Measurements from ENCODE around the gene TRIM59. TPM values are rescaled to one million over a fixed set of nuclear protein-coding genes. Genes with fewer than 3 reads are reported as not detected.

The TRIM59 gene
- total and polyA plus RNA-seq, 9 of the 15 experiments (the other 6 are each of a cell fraction or from before 2014, with no cell fraction given): 16.8 to 101 (median 34.8) TPM

DNA sequence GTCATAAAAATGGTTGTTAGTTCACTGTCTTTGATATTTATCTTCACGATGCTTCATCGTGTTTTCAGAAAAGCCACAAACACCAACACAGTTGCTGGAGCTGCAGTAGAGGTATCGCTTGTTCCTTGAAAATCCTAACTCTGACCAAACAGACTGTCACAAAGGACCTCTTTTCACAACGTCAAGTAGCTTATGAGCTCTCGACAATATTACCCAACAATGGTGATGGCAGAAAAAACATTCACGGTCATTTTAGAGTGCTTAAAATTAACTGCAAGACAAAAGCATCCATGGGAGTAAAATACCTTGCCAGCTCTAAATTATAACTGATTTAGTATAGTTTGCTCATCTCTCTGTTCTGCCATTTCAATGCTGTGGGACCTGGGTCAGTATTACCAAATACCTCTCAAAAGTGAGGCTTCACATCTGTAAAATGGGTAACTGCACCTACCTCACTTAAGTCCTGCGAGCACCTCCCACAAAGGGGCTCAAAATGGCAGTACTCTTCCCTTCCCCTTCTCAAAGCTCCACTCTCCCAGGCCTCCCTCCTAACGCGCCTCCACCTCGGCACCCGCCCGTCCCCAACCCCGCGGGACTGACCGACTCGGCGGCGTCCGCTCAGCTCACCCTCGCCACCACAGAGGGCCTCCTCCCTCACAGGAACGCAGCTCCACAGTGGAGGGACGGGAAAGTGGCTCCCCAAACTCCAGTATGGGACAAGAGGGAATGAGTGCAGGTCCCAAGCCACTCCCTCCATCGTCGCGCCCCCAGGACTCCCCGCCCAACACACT is 546 bp downstream of the TRIM59 start (continued):
- TF ChIP-seq POLR2B (IDR thresholded peaks at IDR 0.05; ENCODE audit: low read depth, partially characterized antibody) (no peak), ILK (tag; IDR thresholded peaks at IDR 0.05; ENCODE audit: borderline replicate concordance, low read depth) (no peak), CEBPG (CRISPR knock-in tag; IDR thresholded peaks at IDR 0.05) (0 out of 2 replicates have a peak, but pooled peaks have one; percentile 27), CEBPG (tag; conservative IDR thresholded peaks at IDR 0.05 in 1 of 2, IDR thresholded peaks at IDR 0.05 in 1 of 2) (peak; percentile 51 to 55; a peak in 3 of 4 replicates), ZNF77 (CRISPR knock-in tag; IDR thresholded peaks at IDR 0.05) (no peak), ZNF436 (CRISPR knock-in tag; IDR thresholded peaks at IDR 0.05) (no peak), HDAC8 (tag; IDR thresholded peaks at IDR 0.05) (no peak), SRSF1 (IDR thresholded peaks at IDR 0.05; ENCODE audit: low read depth, low read length) (no peak), SAFB (IDR thresholded peaks at IDR 0.05; ENCODE audit: borderline replicate concordance, low read depth, low read length) (peak; percentile 41; the same call in 1 of the 2 replicates), MEIS2 (IDR thresholded peaks at IDR 0.05; ENCODE audit: partially characterized antibody) (no peak), RBM39 (optimal IDR thresholded peaks at IDR 0.05; ENCODE audit: low read depth, low read length) (peak; percentile 87), SMARCC2 (IDR thresholded peaks at IDR 0.05; ENCODE audit: low read depth) (no peak), PHB2 (IDR thresholded peaks at IDR 0.05; ENCODE audit: low read depth) (no peak), HNRNPH1 (optimal IDR thresholded peaks at IDR 0.05; ENCODE audit: low read depth, low read length) (no peak), SMAD3 (CRISPR knock-in tag; conservative IDR thresholded peaks at IDR 0.05) (no peak), ZKSCAN1 (IDR thresholded peaks at IDR 0.05; ENCODE audit: low read depth, low read length) (no peak), MYBL2 (IDR thresholded peaks at IDR 0.05; ENCODE audit: low read depth) (no peak; the same call in 1 of the 2 replicates), MYBL2 (CRISPR knock-in tag; IDR thresholded peaks at IDR 0.05; ENCODE audit: borderline replicate concordance) (no peak), SUPT5H (IDR thresholded peaks at IDR 0.05) (no peak), STAT5A (IDR thresholded peaks at IDR 0.05; ENCODE audit: borderline replicate concordance, low read length) (no peak), SMARCA4 (IDR thresholded peaks at IDR 0.05) (no peak), NCOA4 (IDR thresholded peaks at IDR 0.05; ENCODE audit: partially characterized antibody) (no peak), ZKSCAN3 (CRISPR knock-in tag; IDR thresholded peaks at IDR 0.05) (no peak)
- TF ChIP-seq, protein P1, sequence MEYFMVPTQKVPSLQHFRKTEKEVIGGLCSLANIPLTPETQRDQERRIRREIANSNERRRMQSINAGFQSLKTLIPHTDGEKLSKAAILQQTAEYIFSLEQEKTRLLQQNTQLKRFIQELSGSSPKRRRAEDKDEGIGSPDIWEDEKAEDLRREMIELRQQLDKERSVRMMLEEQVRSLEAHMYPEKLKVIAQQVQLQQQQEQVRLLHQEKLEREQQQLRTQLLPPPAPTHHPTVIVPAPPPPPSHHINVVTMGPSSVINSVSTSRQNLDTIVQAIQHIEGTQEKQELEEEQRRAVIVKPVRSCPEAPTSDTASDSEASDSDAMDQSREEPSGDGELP (CRISPR knock-in tag; IDR thresholded peaks at IDR 0.05; ENCODE audit: borderline replicate concordance): no peak
- TF ChIP-seq, protein P2, sequence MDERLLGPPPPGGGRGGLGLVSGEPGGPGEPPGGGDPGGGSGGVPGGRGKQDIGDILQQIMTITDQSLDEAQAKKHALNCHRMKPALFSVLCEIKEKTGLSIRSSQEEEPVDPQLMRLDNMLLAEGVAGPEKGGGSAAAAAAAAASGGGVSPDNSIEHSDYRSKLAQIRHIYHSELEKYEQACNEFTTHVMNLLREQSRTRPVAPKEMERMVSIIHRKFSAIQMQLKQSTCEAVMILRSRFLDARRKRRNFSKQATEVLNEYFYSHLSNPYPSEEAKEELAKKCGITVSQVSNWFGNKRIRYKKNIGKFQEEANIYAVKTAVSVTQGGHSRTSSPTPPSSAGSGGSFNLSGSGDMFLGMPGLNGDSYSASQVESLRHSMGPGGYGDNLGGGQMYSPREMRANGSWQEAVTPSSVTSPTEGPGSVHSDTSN (CRISPR knock-in tag; IDR thresholded peaks at IDR 0.05; ENCODE audit: low read depth): no peak
- TF ChIP-seq, protein P2 (tag; conservative IDR thresholded peaks at IDR 0.05; ENCODE audit: low read depth): no peak
